Endothelial cell of umbilical vein (primary cell): ENCODE data around the gene TRERF1. TPM values are rescaled to one million over a fixed set of nuclear protein-coding genes. Genes with fewer than 3 reads are reported as not detected.

Source experiments
- BruUV-seq: library from RNA; stranded (reverse); fragments of 400-500 nt; replicated peaks from 2 replicates; lab custom pipeline; 2021; lab: Mats Ljungman, UMichigan
- CTCF ChIA-PET: fragments of 300-600, 350-600 bp; sonication (Branson Sonifier 250); formaldehyde crosslinking; loops from one replicate; lab custom pipeline; 2021; ENCODE audit warnings: antibody characterized with exemption, inconsistent platforms; lab: Charles Lee
- POLR2A ChIA-PET: fragments of 300-600, 350-600 bp; sonication (Branson Sonifier 250); formaldehyde crosslinking; loops from one replicate; lab custom pipeline; 2021; ENCODE audit warnings: antibody characterized with exemption, inconsistent platforms; lab: Charles Lee
- DNase-seq: peaks from one replicate; pipeline ENCODE4 v3.0.0-alpha.2; 2011; ENCODE audit warnings: low read depth, low spot score
- FAIRE-seq: peaks from 2 replicates; lab custom pipeline; 2011; peaks lifted over from hg19 to GRCh38; lab: Jason Lieb, UNC
- H2AFZ ChIP-seq: 2 replicates; pipeline ENCODE4 v1.6.0; 2012; ENCODE audit warnings: low read depth, low read length, control low read depth, inconsistent platforms
- H3K27ac ChIP-seq: 2 replicates; pipeline ENCODE4 v1.5.1; 2011; ENCODE audit warnings: low read depth, mild to moderate bottlenecking, control low read depth, low read length, moderate library complexity; ENCODE audit not compliant: insufficient read depth
- H3K27me3 ChIP-seq, 2 experiments: 2 replicates each; pipeline versions ENCODE4 v1.6.0 to v1.6.1; 2011; ENCODE audit warnings: low read length in 2 of 2, mixed read lengths in 1 of 2; ENCODE audit not compliant: control insufficient read depth in 2 of 2, insufficient read depth in 2 of 2
- H3K36me3 ChIP-seq, 2 experiments: 2 replicates in 1 of 2; 3 replicates in 1 of 2; pipeline ENCODE4 v1.5.1; 2011; ENCODE audit warnings: low read length in 2 of 2, mild to moderate bottlenecking in 1 of 2, moderate library complexity in 1 of 2; ENCODE audit not compliant: control insufficient read depth in 2 of 2, insufficient read depth in 2 of 2; ENCODE audit errors: extremely low read depth in 1 of 2
- H3K4me1 ChIP-seq: 3 replicates; pipeline ENCODE4 v1.5.1; 2011; ENCODE audit warnings: mild to moderate bottlenecking, low read length; ENCODE audit not compliant: control insufficient read depth, insufficient read depth; ENCODE audit errors: extremely low read depth
- H3K4me2 ChIP-seq: 2 replicates; pipeline ENCODE4 v1.6.1; 2011; ENCODE audit warnings: low read length, control low read depth, mixed read lengths; ENCODE audit not compliant: insufficient read depth
- H3K4me3 ChIP-seq, 3 experiments: fragments of 200-600 bp in 1 of 3; sonication (generic), shearing (Covaris generic) in 1 of 3; replicated peaks in 1 of 3; 2 replicates each; pipeline ENCODE4 v1.5.1; 2011 to 2016; ENCODE audit warnings: control low read depth in 3 of 3, low read length in 3 of 3, mild to moderate bottlenecking in 2 of 3, inconsistent platforms in 1 of 3, low read depth in 1 of 3, moderate library complexity in 1 of 3; ENCODE audit not compliant: insufficient read depth in 1 of 3
- H3K79me2 ChIP-seq: 2 replicates; pipeline ENCODE4 v1.6.0; 2012; ENCODE audit warnings: low read length, inconsistent platforms; ENCODE audit not compliant: control insufficient read depth, insufficient read depth
- H3K9ac ChIP-seq: replicated peaks from 2 replicates; pipeline ENCODE3; 2011; ENCODE audit warnings: low read length, control low read depth; ENCODE audit not compliant: insufficient read depth; ENCODE audit errors: extremely low read depth
- H3K9me1 ChIP-seq: replicated peaks from 3 replicates; pipeline ENCODE4 v1.6.0; 2011; ENCODE audit warnings: mild to moderate bottlenecking, low read length; ENCODE audit not compliant: control insufficient read depth, insufficient read depth; ENCODE audit errors: extremely low read depth
- H3K9me3 ChIP-seq: replicated peaks from 2 replicates; pipeline ENCODE4 v1.5.1; 2012; ENCODE audit warnings: low read length, inconsistent platforms; ENCODE audit not compliant: control insufficient read depth, insufficient read depth
- H4K20me1 ChIP-seq: replicated peaks from 2 replicates; pipeline ENCODE3; 2011; ENCODE audit warnings: mild to moderate bottlenecking, low read length; ENCODE audit not compliant: control insufficient read depth, insufficient read depth; ENCODE audit errors: extremely low read depth
- EZH2 ChIP-seq: IDR thresholded peaks from 2 replicates; pipeline ENCODE4 v1.6.1; 2012; ENCODE audit warnings: borderline replicate concordance, low read depth, mild to moderate bottlenecking, moderate library complexity, low read length, inconsistent platforms; ENCODE audit not compliant: severe bottlenecking
- FOS ChIP-seq: IDR thresholded peaks from 2 replicates; pipeline ENCODE4 v1.6.1; 2011; ENCODE audit warnings: mild to moderate bottlenecking, low read length, moderate library complexity, borderline replicate concordance; ENCODE audit not compliant: insufficient read depth
- GATA2 ChIP-seq: IDR thresholded peaks from 2 replicates; pipeline ENCODE4 v1.7.0; 2011; ENCODE audit warnings: low read depth, mild to moderate bottlenecking, moderate library complexity, mixed read lengths, low read length; ENCODE audit not compliant: insufficient read length, insufficient read depth
- JUN ChIP-seq: IDR thresholded peaks from 2 replicates; pipeline ENCODE4 v1.6.1; 2011; ENCODE audit warnings: borderline replicate concordance, low read depth; ENCODE audit not compliant: insufficient read length, insufficient read depth
- MYC ChIP-seq: IDR thresholded peaks from one replicate; pipeline ENCODE4 v1.6.1; 2011; ENCODE audit warnings: mild to moderate bottlenecking, low read depth, low read length
- POLR2A ChIP-seq: IDR thresholded peaks from 2 replicates; pipeline ENCODE4 v1.6.1; 2012; ENCODE audit warnings: low read depth, mild to moderate bottlenecking, control low read depth, low read length
- POLR2AphosphoS5 ChIP-seq: IDR thresholded peaks from 2 replicates; pipeline ENCODE4 v1.6.1; 2012; ENCODE audit warnings: low read depth, mild to moderate bottlenecking, control low read depth, low read length, moderate library complexity; ENCODE audit not compliant: insufficient read depth
- dilution Hi-C: fragments of 300-500 bp; cut with MboI; formaldehyde crosslinking; loops from one replicate; pipeline ENCODE4 v1.15.0; 2019; ENCODE audit warnings: low sequenced_read_pairs; ENCODE audit not compliant: extremely low pct_ligation_motif_present
- intact Hi-C: fragments of 100-400 bp; cut with micrococcal nuclease; formaldehyde crosslinking; loops from one replicate; pipeline ENCODE4 v1.10.0; 2022
- polyA plus RNA-seq, 4 experiments: library from polyadenylated mRNA; depleted of rRNA in 3 of 4; stranded (reverse) in 3 of 4; unstranded in 1 of 4; fragments of >200 nt; gene quantifications; 2 replicates each; pipeline versions ENCODE4 v1.2.1 to v1.2.3, GENCODE V29; 2011 to 2012; ENCODE audit warnings: missing spikeins in 1 of 4
- total RNA-seq: library from RNA; stranded (reverse); gene quantifications from 2 replicates; pipeline ENCODE4 v1.2.3, GENCODE V29; 2021
- TF ChIP-seq, protein P1 (sequence below), 2 donors: IDR thresholded peaks; 1 replicate in 1 of 2; 2 replicates in 1 of 2; pipeline ENCODE4 v1.5.1; 2011; ENCODE audit warnings: low read length in 2 of 2, mild to moderate bottlenecking in 2 of 2, moderate library complexity in 2 of 2, control low read depth in 1 of 2, inconsistent platforms in 1 of 2, low read depth in 1 of 2; ENCODE audit not compliant: insufficient read depth in 1 of 2; ENCODE audit errors: extremely low read depth in 1 of 2
- TF ChIP-seq, protein P2 (sequence below): IDR thresholded peaks from 2 replicates; pipeline ENCODE4 v1.6.1; 2011; ENCODE audit not compliant: insufficient read depth, insufficient read length

TRERF1 gene
- total and polyA plus RNA-seq, 2 donors (not counting 3 experiments of a cell fraction or from before 2014, with no cell fraction given) = 0.73 to 5.5 TPM

DNA sequence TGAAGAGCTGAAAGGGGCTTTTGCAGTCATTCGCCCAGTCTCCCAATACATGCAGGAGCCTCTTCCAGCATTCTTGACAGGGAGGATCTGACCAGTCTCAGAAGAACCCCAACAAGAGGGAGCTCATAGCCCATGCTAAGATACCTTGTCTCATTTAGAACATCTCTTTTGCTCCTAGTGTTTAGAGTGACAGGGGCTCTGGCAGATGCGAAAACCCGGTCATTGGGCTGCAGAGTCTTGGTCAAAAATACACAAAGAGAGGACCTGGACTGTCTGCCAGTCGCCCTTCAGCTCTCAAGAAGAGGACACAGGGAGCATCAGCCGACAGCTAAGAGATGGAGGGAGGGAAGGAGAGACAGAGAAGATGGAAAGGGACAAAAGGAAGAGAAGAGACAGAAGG is 257.7 kb downstream of the TRERF1 start:
- peaks cover under 1 to 1% of the 10 kb centered on the region in 2 experiments for H3K27me3 ChIP-seq
- BruUV-seq = no TSS peak
- no peak overlapping the region for H2AFZ ChIP-seq
- no peaks in the 10 kb centered on the region for H3K79me2 ChIP-seq
- H3K9ac ChIP-seq = no peak overlapping the region
- DNase-seq (no peak), FAIRE-seq (no peak)
- no peak overlapping the region for H3K4me2 ChIP-seq
- H3K4me1 ChIP-seq = peaks cover 6% of the 10 kb centered on the region
- H4K20me1 ChIP-seq = no peaks in the 10 kb centered on the region
- H3K4me3 ChIP-seq = no peak overlapping the region
- H3K9me3 ChIP-seq = no peaks in the 10 kb centered on the region
- ChIA-PET CTCF (interaction anchor here (1.1 to 1.6 kb wide), 2 partner anchors 20 to 353 kb away, joined by 5 to 6 read pairs; no protein-coding TSS in a partner anchor), POLR2A (no interaction called here)
- TF ChIP-seq, protein P1, sequence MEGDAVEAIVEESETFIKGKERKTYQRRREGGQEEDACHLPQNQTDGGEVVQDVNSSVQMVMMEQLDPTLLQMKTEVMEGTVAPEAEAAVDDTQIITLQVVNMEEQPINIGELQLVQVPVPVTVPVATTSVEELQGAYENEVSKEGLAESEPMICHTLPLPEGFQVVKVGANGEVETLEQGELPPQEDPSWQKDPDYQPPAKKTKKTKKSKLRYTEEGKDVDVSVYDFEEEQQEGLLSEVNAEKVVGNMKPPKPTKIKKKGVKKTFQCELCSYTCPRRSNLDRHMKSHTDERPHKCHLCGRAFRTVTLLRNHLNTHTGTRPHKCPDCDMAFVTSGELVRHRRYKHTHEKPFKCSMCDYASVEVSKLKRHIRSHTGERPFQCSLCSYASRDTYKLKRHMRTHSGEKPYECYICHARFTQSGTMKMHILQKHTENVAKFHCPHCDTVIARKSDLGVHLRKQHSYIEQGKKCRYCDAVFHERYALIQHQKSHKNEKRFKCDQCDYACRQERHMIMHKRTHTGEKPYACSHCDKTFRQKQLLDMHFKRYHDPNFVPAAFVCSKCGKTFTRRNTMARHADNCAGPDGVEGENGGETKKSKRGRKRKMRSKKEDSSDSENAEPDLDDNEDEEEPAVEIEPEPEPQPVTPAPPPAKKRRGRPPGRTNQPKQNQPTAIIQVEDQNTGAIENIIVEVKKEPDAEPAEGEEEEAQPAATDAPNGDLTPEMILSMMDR (IDR thresholded peaks at IDR 0.05; ENCODE audit: extremely low read depth in 1 of 2, insufficient read depth in 1 of 2, low read depth in 1 of 2, low read length in 2 of 2) = no peak
- TF ChIP-seq MYC (no peak), GATA2 (no peak), POLR2A (no peak), POLR2AphosphoS5 (no peak), FOS (no peak), JUN (no peak), EZH2 (no peak)
- TF ChIP-seq, protein P2, sequence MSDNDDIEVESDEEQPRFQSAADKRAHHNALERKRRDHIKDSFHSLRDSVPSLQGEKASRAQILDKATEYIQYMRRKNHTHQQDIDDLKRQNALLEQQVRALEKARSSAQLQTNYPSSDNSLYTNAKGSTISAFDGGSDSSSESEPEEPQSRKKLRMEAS = no peak
- H3K36me3 ChIP-seq = no peaks in the 10 kb centered on the region
- H3K27ac ChIP-seq = no peak overlapping the region
- intact Hi-C loops = no loop called here
- dilution Hi-C loops = no loop called here
- H3K9me1 ChIP-seq = no peaks in the 10 kb centered on the region
